T47D (cell line): ENCODE data around the gene TMTC3.

ENCODE experiments used
- DNase-seq, 2 experiments: peaks; one replicate each; pipeline versions ENCODE4 v3.0.0 to v3.0.0-alpha.2; 2011 to 2012; ENCODE audit warnings: low read depth in 1 of 2, low spot score in 1 of 2
- JUND ChIP-seq: IDR thresholded peaks from 2 replicates; pipeline ENCODE4 v1.6.1; 2012; ENCODE audit warnings: low read depth
- in situ Hi-C: cut with HindIII; loops from 2 replicates; pipeline ENCODE4 v1.10.0; 2016; ENCODE audit warnings: low sequenced_read_pairs, low pct_unique_long_range_greater_than_20kb

TMTC3 gene

GRCh38 chr12:88179436-88180014 is 37.4 kb downstream of the TMTC3 start:
- TF ChIP-seq JUND: no peak

GRCh38 chr12:88181881-88182280 is 39.8 kb downstream of the TMTC3 start:
- DNase-seq: no peak
- in situ Hi-C loops: no loop called here
- TF ChIP-seq JUND: no peak

More at GRCh38 chr12:88179436-88180014, 37.4 kb downstream of the TMTC3 start:
- in situ Hi-C loops: no loop called here
- DNase-seq: no peak

- no peak for TF ChIP-seq JUND
- no peak for DNase-seq
- in situ Hi-C loops: no loop called here
Observed at GRCh38 chr12:88182416-88182815, 40.3 kb downstream of the TMTC3 start.

- no peak for TF ChIP-seq JUND
- in situ Hi-C loops: no loop called here
- no peak for DNase-seq
Observed at GRCh38 chr12:88184196-88184595, 42.1 kb downstream of the TMTC3 start.

- in situ Hi-C loops: no loop called here
- no peak for TF ChIP-seq JUND
- no peak for DNase-seq
Observed at GRCh38 chr12:88185279-88185678, 43.2 kb downstream of the TMTC3 start.

- in situ Hi-C loops: no loop called here
- TF ChIP-seq JUND: no peak
- DNase-seq: no peak
Observed at GRCh38 chr12:88185988-88186387, 43.9 kb downstream of the TMTC3 start.

- TF ChIP-seq JUND: no peak
- in situ Hi-C loops: no loop called here
- DNase-seq: no peak
Observed at GRCh38 chr12:88187571-88187970, 45.5 kb downstream of the TMTC3 start.

- DNase-seq: no peak
- in situ Hi-C loops: no loop called here
- no peak for TF ChIP-seq JUND
Observed at GRCh38 chr12:88188180-88188579, 46.1 kb downstream of the TMTC3 start.

GRCh38 chr12:88192426-88192825 is 50.3 kb downstream of the TMTC3 start:
- TF ChIP-seq JUND: no peak
- in situ Hi-C loops: no loop called here

GRCh38 chr12:88194868-88195267 is 52.8 kb downstream of the TMTC3 start:
- DNase-seq: no peak
- in situ Hi-C loops: no loop called here
- no peak for TF ChIP-seq JUND

More at GRCh38 chr12:88192426-88192825, 50.3 kb downstream of the TMTC3 start:
- DNase-seq: no peak

- TF ChIP-seq JUND: no peak
- no peak for DNase-seq
- in situ Hi-C loops: no loop called here
Observed at GRCh38 chr12:88200029-88200428, 57.9 kb downstream of the TMTC3 start.

- no peak for DNase-seq
- in situ Hi-C loops: no loop called here
- no peak for TF ChIP-seq JUND
Observed at GRCh38 chr12:88202500-88202899, 60.4 kb downstream of the TMTC3 start.

- DNase-seq: no peak
- TF ChIP-seq JUND: no peak
- in situ Hi-C loops: no loop called here
Observed at GRCh38 chr12:88206601-88207000, 64.5 kb downstream of the TMTC3 start.

- no peak for TF ChIP-seq JUND
- in situ Hi-C loops: no loop called here
- DNase-seq: no peak
Observed at GRCh38 chr12:88207921-88208620, 66.0 kb downstream of the TMTC3 start.
